ENCODE data around the gene DARS1.

The DARS1 gene

GRCh38 chr2:135985018-135985825, at the start of gene DARS1 (continued):
- TF ChIP-seq TSHZ1 (tag by site-specific recombination; IDR thresholded peaks at IDR 0.05; ENCODE audit: borderline replicate concordance) (no peak), ZNF654 (tag by site-specific recombination; IDR thresholded peaks at IDR 0.05; ENCODE audit: low read depth) (no peak), ZBTB7A (tag by site-specific recombination; IDR thresholded peaks at IDR 0.05; ENCODE audit: low read depth) (0 out of 2 replicates have a peak, but pooled peaks have one; percentile 49), ZNF514 (tag by site-specific recombination; IDR thresholded peaks at IDR 0.05) (no peak), ZNF623 (tag by site-specific recombination; IDR thresholded peaks at IDR 0.05) (no peak), BCL11A (tag by site-specific recombination; IDR thresholded peaks at IDR 0.05; ENCODE audit: low read depth) (no peak), SCRT2 (tag by site-specific recombination; IDR thresholded peaks at IDR 0.05) (peak; percentile 81), ZNF513 (tag by site-specific recombination; IDR thresholded peaks at IDR 0.05) (no peak), ZNF580 (tag by site-specific recombination; IDR thresholded peaks at IDR 0.05) (0 out of 2 replicates have a peak, but pooled peaks have one; percentile 28), YY1 (tag by site-specific recombination; IDR thresholded peaks at IDR 0.05) (peak; percentile 49; the same call in 1 of the 2 replicates), ZSCAN4 (tag by site-specific recombination; IDR thresholded peaks at IDR 0.05) (0 out of 2 replicates have a peak, but pooled peaks have one; percentile 6), ZNF404 (tag by site-specific recombination; IDR thresholded peaks at IDR 0.05) (no peak), ZNF148 (tag by site-specific recombination; IDR thresholded peaks at IDR 0.05; ENCODE audit: borderline replicate concordance) (no peak), OSR2 (tag by site-specific recombination; IDR thresholded peaks at IDR 0.05) (peak; percentile 31), ZNF155 (tag by site-specific recombination; IDR thresholded peaks at IDR 0.05) (no peak), ZEB2 (tag by site-specific recombination; IDR thresholded peaks at IDR 0.05) (peak; percentile 61), ZNF792 (tag by site-specific recombination; IDR thresholded peaks at IDR 0.05) (no peak), IKZF3 (tag by site-specific recombination; IDR thresholded peaks at IDR 0.05) (peak; percentile 100), RBAK (tag by site-specific recombination; IDR thresholded peaks at IDR 0.05) (no peak), ZNF37A (tag by site-specific recombination; IDR thresholded peaks at IDR 0.05) (no peak), ZNF248 (tag by site-specific recombination; IDR thresholded peaks at IDR 0.05) (no peak), SCRT1 (tag by site-specific recombination; IDR thresholded peaks at IDR 0.05; ENCODE audit: borderline replicate concordance) (no peak), FEZF1 (tag by site-specific recombination; IDR thresholded peaks at IDR 0.05) (no peak), ZBTB26 (tag by site-specific recombination; optimal IDR thresholded peaks at IDR 0.05) (peak; percentile 75), ZFP3 (tag by site-specific recombination; IDR thresholded peaks at IDR 0.05; ENCODE audit: low read depth) (no peak), ZBTB44 (tag by site-specific recombination; IDR thresholded peaks at IDR 0.05) (no peak), ZNF670 (tag by site-specific recombination; IDR thresholded peaks at IDR 0.05; ENCODE audit: low read depth) (no peak), ZNF48 (tag by site-specific recombination; IDR thresholded peaks at IDR 0.05) (no peak)

Measured in HEK293 (cell line).